Hematopoietic multipotent progenitor cell (in vitro differentiated cells): Measurements from ENCODE around the gene ISL2. TPM values are rescaled to one million over a fixed set of nuclear protein-coding genes. Genes with fewer than 3 reads are reported as not detected.

Experiments used
- DNase-seq, 3 donors: peaks; one replicate each; pipeline ENCODE4 v3.0.0-alpha.2; 2011 to 2015; ENCODE audit warnings: low read depth in 2 of 3, low spot score in 2 of 3
- total RNA-seq: library from RNA; depleted of rRNA; stranded (reverse); fragments of >200 nt; gene quantifications from one replicate; pipeline ENCODE4 v1.2.3, GENCODE V29; 2012

The ISL2 gene
- total RNA-seq, 1 donor = not detected

GRCh38 chr15:76341366-76342057 is 4.9 kb downstream of the ISL2 start:
- peak in 1 of 3 donors; percentile 34 for DNase-seq

- DNase-seq = peak in 1 of 3 donors; percentile 30
Measured at GRCh38 chr15:76342058-76342381, 5.4 kb downstream of the ISL2 start.

- DNase-seq = peak in 2 of 3 donors; percentile 21 to 30
Measured at GRCh38 chr15:76342382-76343201, 6.0 kb downstream of the ISL2 start.

GRCh38 chr15:76343313-76343996 is 6.9 kb downstream of the ISL2 start:
- DNase-seq = peak in 2 of 3 donors; percentile 31 to 32

GRCh38 chr15:76344893-76345582 is 8.5 kb downstream of the ISL2 start:
- peak in 1 of 3 donors; percentile 27 for DNase-seq

- DNase-seq = no peak
Measured at GRCh38 chr15:76345583-76345879, 9.0 kb downstream of the ISL2 start.

- DNase-seq = peak in 2 of 3 donors; percentile 4 to 22
Measured at GRCh38 chr15:76345880-76346668, 9.5 kb downstream of the ISL2 start.

GRCh38 chr15:76346669-76347481 is 10.3 kb downstream of the ISL2 start:
- DNase-seq = peak in 2 of 3 donors; percentile 57 to 67

- DNase-seq = peak in 1 of 3 donors; percentile 17
Measured at GRCh38 chr15:76347482-76348055, 11.0 kb downstream of the ISL2 start.

GRCh38 chr15:76349301-76350070 is 12.9 kb downstream of the ISL2 start:
- no peak for DNase-seq

- DNase-seq = no peak
Measured at GRCh38 chr15:76353023-76353577, 16.5 kb downstream of the ISL2 start.

GRCh38 chr15:76353903-76354302 is 17.3 kb downstream of the ISL2 start:
- DNase-seq = no peak

GRCh38 chr15:76354823-76355440 is 18.4 kb downstream of the ISL2 start:
- no peak for DNase-seq

- DNase-seq = no peak
Measured at GRCh38 chr15:76358453-76358852, 21.9 kb downstream of the ISL2 start.

GRCh38 chr15:76359152-76359551 is 22.6 kb downstream of the ISL2 start:
- no peak for DNase-seq

GRCh38 chr15:76360416-76360815 is 23.8 kb downstream of the ISL2 start:
- DNase-seq = no peak

- no peak for DNase-seq
Measured at GRCh38 chr15:76363251-76363650, 26.7 kb downstream of the ISL2 start.

- DNase-seq = no peak
Measured at GRCh38 chr15:76366714-76367113, 30.1 kb downstream of the ISL2 start.
